GM11168 (cell line): ENCODE data around the gene VRK3.

Experiments used
- in situ Hi-C: fragments of 300-500 bp; cut with MboI; formaldehyde crosslinking; loops from one replicate; pipeline ENCODE4 v1.12.0; 2022; ENCODE audit warnings: low sequenced_read_pairs; ENCODE audit not compliant: unreplicated experiment

VRK3 gene

DNA sequence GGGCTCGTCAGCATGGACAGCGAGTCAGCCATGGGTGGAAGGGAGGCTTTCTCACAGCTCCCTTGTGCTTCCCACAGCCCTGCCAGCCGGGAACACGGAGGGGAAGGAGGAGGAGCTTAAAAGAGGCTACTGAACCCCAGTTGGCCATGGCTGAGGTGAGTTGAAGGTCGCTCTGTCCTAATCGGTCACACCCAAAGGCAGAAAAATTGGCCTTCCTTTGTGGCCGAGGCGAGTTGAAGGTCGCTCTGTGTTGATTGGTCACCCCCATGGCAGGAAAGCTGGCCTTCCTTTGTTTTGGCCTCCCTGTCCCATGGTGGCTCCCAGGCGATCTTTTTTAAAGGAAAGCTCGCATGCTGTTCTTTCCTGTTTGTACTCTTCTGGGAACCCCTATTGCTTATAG lies 5.8 kb upstream of the VRK3 start:
- in situ Hi-C loops, result no loop called here

GRCh38 chr19:50030225-50030624 lies 5.1 kb upstream of the VRK3 start:
- in situ Hi-C loops, result no loop called here

DNA sequence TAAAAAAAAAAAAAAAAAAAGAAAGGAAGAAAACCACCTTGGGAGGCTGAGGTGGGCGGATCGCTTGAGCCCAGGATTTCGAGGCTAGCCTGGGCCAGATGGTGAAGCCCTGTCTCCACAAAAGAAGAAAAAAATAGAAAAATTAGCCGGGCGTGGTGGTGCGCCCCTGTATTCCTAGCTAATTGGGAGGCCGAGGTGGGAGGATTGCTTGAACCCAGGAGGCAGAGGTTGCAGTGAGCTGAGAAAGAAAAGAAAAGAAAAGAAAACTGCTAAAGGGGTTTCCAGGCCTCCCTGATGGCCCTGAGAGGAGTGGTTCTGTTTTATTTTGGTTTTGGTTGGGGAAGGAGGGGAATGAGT lies 1.4 kb upstream of the VRK3 start:
- in situ Hi-C loops, result no loop called here

DNA sequence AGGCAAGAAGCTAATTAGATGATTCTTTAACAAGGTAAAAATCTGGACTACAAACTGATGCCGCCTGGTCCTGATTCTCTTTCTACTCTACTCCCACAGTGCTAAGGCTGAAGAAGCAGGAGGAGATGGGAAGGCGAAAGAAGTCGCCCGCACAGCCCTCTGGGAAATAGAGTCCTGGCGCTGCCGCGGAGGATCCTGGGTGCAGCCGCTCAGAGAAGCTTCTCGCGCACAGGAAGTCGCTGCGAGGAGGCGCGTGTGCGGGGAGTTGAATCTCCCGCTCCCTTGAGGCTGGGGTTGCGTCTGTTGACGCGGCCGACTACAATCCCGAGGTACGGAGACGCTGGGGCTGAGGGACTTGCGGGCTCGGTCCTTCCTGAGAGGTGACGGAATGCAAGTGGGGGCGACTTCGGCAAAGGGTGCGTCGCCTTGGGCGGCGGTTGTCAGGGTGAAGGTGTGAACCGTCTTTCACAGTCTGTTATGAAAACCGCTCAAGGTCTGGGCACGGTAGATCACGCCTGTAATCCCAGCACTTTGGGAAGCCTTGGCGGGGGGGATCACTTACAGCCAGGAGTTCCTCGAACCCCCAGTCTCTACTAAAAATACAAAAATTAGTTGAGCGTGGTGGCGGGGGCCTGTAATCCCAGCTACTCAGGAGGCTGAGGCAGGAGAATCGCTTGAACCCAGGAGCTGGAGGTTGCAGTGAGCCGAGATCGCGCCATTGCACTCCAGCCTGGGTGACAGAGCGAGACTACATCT lies 800 bp upstream of the VRK3 start, which contains the start of gene ZNF473:
TSS of gene ZNF473 (plus strand) at position 212 of the 756 bp plus-strand sequence. CDS start 5,078 bp downstream, outside the sequence.
- in situ Hi-C loops, result no loop called here

DNA sequence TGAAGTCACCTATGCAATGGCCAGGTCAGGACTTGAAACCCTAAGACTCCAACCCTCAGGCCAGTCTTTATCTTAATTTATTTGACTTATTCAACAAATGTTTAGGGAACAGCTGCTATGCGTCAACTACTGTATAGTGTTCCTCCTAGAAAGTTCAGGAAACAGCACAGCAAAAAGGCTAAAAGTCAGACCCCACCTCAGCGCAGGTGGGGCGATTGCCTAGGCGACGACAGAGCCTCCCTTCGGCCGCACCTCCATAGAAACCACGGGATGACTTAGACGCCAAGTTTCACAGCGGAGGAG lies 502 bp downstream of the VRK3 start:
- in situ Hi-C loops, result no loop called here

- in situ Hi-C loops, result no loop called here
These were observed 2.3 kb downstream of the VRK3 start for GRCh38 chr19:50022823-50023222.

DNA sequence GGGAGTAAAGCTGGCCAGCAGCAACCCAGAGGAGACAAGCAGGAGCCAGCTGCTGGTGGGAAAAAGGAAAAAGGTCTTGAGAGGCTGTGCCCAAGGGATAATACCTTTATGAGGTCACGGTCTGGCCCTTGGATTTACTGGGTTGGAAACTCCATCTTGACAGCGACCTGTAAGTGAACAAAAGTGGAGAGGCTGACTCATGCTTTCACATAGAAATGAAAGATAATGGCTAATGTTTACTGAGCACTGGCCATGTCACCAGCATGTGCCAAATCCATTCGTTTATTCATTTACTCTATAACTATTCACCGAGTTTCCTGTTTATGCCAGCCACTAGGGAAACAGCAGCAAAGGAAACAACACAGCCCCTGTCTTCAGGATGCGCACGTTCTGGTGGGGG lies 4.7 kb downstream of the VRK3 start:
- in situ Hi-C loops, result no loop called here

GRCh38 chr19:50016225-50016807 lies 8.9 kb downstream of the VRK3 start:
- in situ Hi-C loops, result no loop called here

DNA sequence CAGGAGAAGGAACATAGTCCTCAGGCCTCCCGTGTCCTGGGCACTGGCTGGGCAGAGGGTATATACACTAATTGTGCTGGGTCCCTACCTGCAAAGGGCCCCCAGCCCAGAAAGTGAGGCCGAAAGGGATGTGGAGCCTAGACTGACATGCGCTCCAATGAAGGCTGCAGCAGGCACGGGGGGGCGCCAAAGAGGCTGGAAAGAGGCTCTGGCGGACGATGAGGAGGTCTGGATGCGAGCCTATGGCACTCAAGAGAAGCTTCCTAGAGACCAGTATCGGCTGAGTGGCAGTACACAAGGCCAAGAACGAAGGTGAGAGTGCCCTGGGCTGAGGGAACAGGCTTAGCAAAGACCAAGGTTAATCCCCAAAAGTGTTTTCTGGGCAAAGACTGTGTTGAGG lies 16.6 kb downstream of the VRK3 start:
- in situ Hi-C loops, result no loop called here

- in situ Hi-C loops, result no loop called here
These were observed 17.2 kb downstream of the VRK3 start for GRCh38 chr19:50007947-50008346.

- in situ Hi-C loops, result no loop called here
These were observed 18.0 kb downstream of the VRK3 start for GRCh38 chr19:50007170-50007569.

- in situ Hi-C loops, result no loop called here
These were observed 19.7 kb downstream of the VRK3 start for GRCh38 chr19:50005428-50005827.

DNA sequence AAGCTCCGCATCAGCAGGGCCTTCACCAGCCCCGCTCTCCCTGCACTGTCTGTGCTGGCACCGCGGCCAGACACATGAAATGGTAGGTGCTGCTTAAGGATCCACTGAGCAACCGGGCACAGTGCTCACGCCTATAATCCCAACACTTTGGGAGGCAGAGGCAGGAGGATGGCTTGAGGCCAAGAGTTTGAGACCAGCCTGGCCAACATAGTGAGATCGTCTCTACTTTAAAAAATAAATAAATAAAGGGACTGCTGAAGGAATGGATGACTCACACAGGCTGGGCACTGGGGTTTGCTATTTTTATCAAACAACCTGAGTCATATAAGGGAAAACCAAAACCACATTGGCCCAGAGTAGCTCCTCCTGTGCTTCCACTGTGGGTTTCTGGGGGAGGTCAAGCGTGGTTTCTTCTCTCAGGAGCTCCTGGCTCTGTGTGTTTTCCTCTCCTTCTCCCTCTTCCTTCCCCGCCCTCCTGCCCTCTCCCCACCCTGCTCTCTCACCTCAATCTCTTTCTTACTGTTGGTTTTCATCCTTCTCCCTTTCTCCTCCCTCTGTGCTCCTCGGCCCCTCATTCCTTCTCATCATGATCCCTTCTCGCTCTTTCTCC lies 21.3 kb downstream of the VRK3 start:
- in situ Hi-C loops, result no loop called here

GRCh38 chr19:50003254-50003788 lies 21.9 kb downstream of the VRK3 start:
- in situ Hi-C loops, result no loop called here

GRCh38 chr19:50002386-50002960 lies 22.7 kb downstream of the VRK3 start:
- in situ Hi-C loops, result no loop called here

GRCh38 chr19:50001775-50002174 lies 23.4 kb downstream of the VRK3 start:
- in situ Hi-C loops, result no loop called here

DNA sequence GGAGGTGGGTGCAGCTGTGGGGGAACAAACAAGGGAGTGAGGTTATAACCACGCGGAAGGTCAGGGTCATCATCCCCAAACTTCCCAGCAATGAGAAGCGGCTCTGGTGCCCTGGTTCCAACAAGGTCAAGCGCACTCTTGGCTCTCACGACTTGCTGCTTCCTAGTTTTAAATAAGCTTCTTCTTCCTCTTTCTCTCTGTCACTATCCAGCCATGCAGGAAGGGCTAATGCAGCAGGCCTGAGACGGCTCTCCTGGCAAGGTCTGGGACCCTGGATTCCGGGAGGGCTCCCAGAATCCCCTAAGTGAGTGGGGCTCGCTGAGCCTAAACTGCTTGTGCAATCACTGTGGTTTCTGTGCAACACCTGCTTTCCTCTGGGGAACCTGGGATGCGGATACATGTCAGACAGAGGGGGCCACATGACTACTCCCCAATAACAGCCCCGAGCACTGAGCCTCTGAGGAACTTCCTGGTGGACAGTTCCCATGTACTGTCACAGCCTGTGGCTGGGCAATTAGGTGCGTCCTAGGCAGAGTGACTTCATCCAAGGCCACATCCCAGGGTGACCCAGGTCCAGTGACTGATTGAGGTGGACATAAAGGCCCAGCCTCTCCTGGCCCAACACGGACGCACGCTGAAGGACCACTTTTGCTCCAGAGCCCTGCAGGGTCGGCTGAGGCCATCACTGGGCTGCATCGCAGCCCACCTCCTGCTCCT lies 24.2 kb downstream of the VRK3 start:
- in situ Hi-C loops, result no loop called here

GRCh38 chr19:50000038-50000840 lies 24.9 kb downstream of the VRK3 start:
- in situ Hi-C loops, result no loop called here

DNA sequence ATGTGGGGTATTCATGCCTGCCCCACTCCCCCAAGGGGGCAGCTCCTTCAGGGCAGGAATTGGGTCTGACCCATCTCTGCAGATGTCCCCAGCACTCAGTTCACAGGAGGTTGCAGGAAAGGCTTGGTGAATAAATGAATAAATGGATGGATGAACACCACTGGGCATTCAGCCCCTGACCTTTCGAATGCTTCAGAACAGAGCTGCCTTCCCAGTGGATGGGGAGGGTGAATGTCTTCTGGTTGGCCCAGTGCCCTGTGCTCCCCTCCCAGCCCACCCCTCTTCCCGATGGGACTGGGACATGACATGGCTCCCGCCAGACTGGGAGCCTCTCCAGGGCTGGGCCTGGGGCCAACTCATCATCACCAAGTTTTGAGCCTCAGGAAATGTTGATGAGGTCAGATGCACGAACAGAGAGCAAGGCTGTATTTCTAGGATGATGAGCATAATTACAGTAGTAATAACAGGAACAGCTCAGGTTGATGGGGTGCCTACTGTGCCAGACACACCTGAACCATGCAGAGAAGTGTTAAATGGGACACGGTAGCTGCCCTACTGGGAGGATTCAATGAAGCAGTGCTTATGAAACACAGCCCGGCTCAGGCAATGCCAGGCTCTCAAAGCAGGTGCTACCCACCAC lies 25.7 kb downstream of the VRK3 start:
- in situ Hi-C loops, result no loop called here
